Neural cell (in vitro differentiated cells): ENCODE data around the gene E2F1. TPM values are rescaled to one million over a fixed set of nuclear protein-coding genes. Genes with fewer than 3 reads are reported as not detected.

Experiments used
- H2AFZ ChIP-seq: fragments of 200-600, 300-800 bp; sonication (generic), shearing (Covaris generic); 2 replicates; pipeline ENCODE4 v1.6.0; 2014; ENCODE audit warnings: low read depth, mild to moderate bottlenecking, antibody characterized with exemption, low read length, moderate library complexity
- H3F3A ChIP-seq: fragments of 200-600 bp; shearing (Covaris generic); 2 replicates; pipeline ENCODE4 v1.6.1; 2016; ENCODE audit warnings: mild to moderate bottlenecking, moderate library complexity, mixed read lengths, antibody characterized with exemption, low read length; ENCODE audit not compliant: insufficient read depth, poor library complexity, severe bottlenecking
- H3K27ac ChIP-seq: fragments of 200-600, 300-800 bp; sonication (generic), shearing (Covaris generic); 2 replicates; pipeline ENCODE4 v1.5.1; 2014; ENCODE audit warnings: mild to moderate bottlenecking, low read length, moderate library complexity
- H3K27me3 ChIP-seq: fragments of 300-800, 200-600 bp; sonication (generic), shearing (Covaris generic); 2 replicates; pipeline ENCODE4 v1.6.0; 2014; ENCODE audit warnings: mild to moderate bottlenecking, low read depth, low read length, moderate library complexity; ENCODE audit not compliant: insufficient read depth
- H3K36me3 ChIP-seq: fragments of 300-800, 200-600 bp; sonication (generic), shearing (Covaris generic); 2 replicates; pipeline ENCODE4 v1.5.1; 2014; ENCODE audit warnings: mild to moderate bottlenecking, antibody characterized with exemption, low read length, moderate library complexity; ENCODE audit not compliant: insufficient read depth
- H3K4me2 ChIP-seq: fragments of 300-800, 200-600 bp; sonication (generic), shearing (Covaris generic); 2 replicates; pipeline ENCODE4 v1.6.0; 2014; ENCODE audit warnings: mild to moderate bottlenecking, low read length
- H3K4me3 ChIP-seq: fragments of 300-800, 200-600 bp; sonication (generic), shearing (Covaris generic); 2 replicates; pipeline ENCODE4 v1.5.1; 2014; ENCODE audit warnings: mild to moderate bottlenecking, low read length, moderate library complexity
- H3K79me2 ChIP-seq: fragments of 200-600 bp; shearing (Covaris generic); replicated peaks from 2 replicates; pipeline ENCODE4 v1.6.0; 2014; ENCODE audit warnings: mild to moderate bottlenecking, low read length, moderate library complexity; ENCODE audit not compliant: insufficient read depth
- H3K9ac ChIP-seq: fragments of 300-800, 200-600 bp; sonication (generic), shearing (Covaris generic); 2 replicates; pipeline ENCODE4 v1.6.1; 2016; ENCODE audit warnings: mild to moderate bottlenecking, low read length, mixed read lengths
- H3K9me2 ChIP-seq: fragments of 200-600 bp; shearing (Covaris generic); 2 replicates; pipeline ENCODE4 v1.6.1; 2016; ENCODE audit warnings: mild to moderate bottlenecking, low read length, mixed read lengths; ENCODE audit not compliant: insufficient read depth
- H3K9me3 ChIP-seq: fragments of 200-600, 300-800 bp; sonication (generic), shearing (Covaris generic); 2 replicates; pipeline ENCODE4 v1.6.1; 2016; ENCODE audit warnings: mild to moderate bottlenecking, mixed run types, low read length, moderate library complexity, mixed read lengths
- H4K20me1 ChIP-seq: fragments of 200-600 bp; shearing (Covaris generic); 2 replicates; pipeline ENCODE4 v1.6.1; 2016; ENCODE audit warnings: mild to moderate bottlenecking, mixed run types; ENCODE audit not compliant: insufficient read depth
- EP300 ChIP-seq: fragments of 450-650 bp; conservative IDR thresholded peaks from 2 replicates; pipeline ENCODE4 v1.6.1; 2014; ENCODE audit warnings: antibody characterized with exemption, mild to moderate bottlenecking, moderate library complexity; ENCODE audit not compliant: poor library complexity, severe bottlenecking
- EZH2 ChIP-seq: fragments of 200-600, 300-800 bp; shearing (Covaris generic), sonication (generic); IDR thresholded peaks from 2 replicates; pipeline ENCODE4 v1.6.1; 2014; ENCODE audit warnings: antibody characterized with exemption, low read length, borderline replicate concordance, mild to moderate bottlenecking; ENCODE audit not compliant: insufficient read depth, poor library complexity, severe bottlenecking
- MXI1 ChIP-seq: fragments of 450-650 bp; conservative IDR thresholded peaks from 2 replicates; pipeline ENCODE4 v1.6.1; 2014; ENCODE audit warnings: antibody characterized with exemption, mild to moderate bottlenecking; ENCODE audit not compliant: poor library complexity, severe bottlenecking
- POLR2AphosphoS5 ChIP-seq: IDR thresholded peaks from 2 replicates; pipeline ENCODE4 v1.6.1; 2012
- RAD21 ChIP-seq: fragments of 450-650 bp; conservative IDR thresholded peaks from 2 replicates; pipeline ENCODE4 v1.6.1; 2014; ENCODE audit warnings: antibody characterized with exemption, mild to moderate bottlenecking, moderate library complexity
- SMC3 ChIP-seq: fragments of 450-650 bp; conservative IDR thresholded peaks from 2 replicates; pipeline ENCODE4 v1.6.1; 2014; ENCODE audit warnings: antibody characterized with exemption, mild to moderate bottlenecking, moderate library complexity; ENCODE audit not compliant: poor library complexity
- TAF1 ChIP-seq: IDR thresholded peaks from 2 replicates; pipeline ENCODE4 v1.6.1; 2012; ENCODE audit warnings: low read depth
- polyA plus RNA-seq: library from polyadenylated mRNA; depleted of rRNA; stranded (reverse); fragments of >200 nt; gene quantifications from 2 replicates; pipeline ENCODE4 v1.2.3, GENCODE V29; 2014
- TF ChIP-seq, protein P1 (sequence below): IDR thresholded peaks from 2 replicates; pipeline ENCODE4 v1.6.1; 2012; ENCODE audit warnings: borderline replicate concordance
- TF ChIP-seq, protein P2 (sequence below): fragments of 450-650 bp; IDR thresholded peaks from 2 replicates; pipeline ENCODE4 v1.5.1; 2014; ENCODE audit warnings: antibody characterized with exemption, mild to moderate bottlenecking, moderate library complexity; ENCODE audit not compliant: poor library complexity, severe bottlenecking

Gene E2F1
- polyA plus RNA-seq, 1 donor from 2014 or later = 2.3 TPM

DNA sequence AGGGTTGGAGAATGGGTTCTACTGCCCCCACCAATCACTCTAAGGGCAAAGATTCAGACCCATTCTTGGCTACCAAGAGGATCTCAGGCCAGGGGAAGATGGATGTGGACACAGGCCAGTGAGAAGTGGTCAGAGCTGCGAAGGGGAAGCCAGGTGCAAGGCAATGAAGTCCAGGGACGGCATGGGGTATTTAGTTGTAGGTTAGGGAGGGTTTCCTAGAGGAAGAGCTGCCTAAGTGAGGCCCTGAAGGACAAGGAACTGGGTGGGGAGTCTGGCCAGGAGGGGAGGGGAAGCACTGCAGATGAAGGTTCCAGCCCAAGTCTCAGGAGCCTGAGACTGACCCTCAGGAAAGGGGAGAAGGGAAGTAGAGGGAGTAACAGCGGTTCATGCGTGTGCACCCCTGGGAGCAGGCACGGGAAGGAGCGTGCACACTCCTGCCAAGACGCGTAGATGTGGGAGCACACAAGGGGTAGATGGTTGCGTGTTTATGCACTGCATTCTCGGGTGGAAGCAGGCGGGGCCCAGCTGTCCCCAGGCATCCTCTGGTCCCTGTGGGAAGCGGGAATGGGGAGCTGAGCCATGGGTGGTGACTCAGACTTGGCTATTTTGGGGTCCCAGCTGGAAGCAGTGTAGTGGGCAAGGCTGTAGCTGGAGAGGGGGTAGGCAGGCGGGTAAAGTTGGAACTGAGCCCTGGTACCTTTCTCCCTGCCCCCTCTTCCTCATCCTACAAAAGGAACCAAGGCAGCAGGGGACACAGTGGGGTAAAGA, 16.1 kb downstream of the E2F1 start:
- H3K36me3 ChIP-seq = no peaks in the 10 kb centered on the region
- no peaks in the 10 kb centered on the region for H3K79me2 ChIP-seq
- no peak overlapping the region for H3K9ac ChIP-seq
- H2AFZ ChIP-seq = no peak overlapping the region
- no peak overlapping the region for H3K4me3 ChIP-seq
- no peaks in the 10 kb centered on the region for H3K9me3 ChIP-seq
- no peaks in the 10 kb centered on the region for H3K27me3 ChIP-seq
- no peaks in the 10 kb centered on the region for H3K9me2 ChIP-seq
- TF ChIP-seq MXI1 = no peak
- TF ChIP-seq TAF1 = no peak
- TF ChIP-seq EP300 = no peak
- TF ChIP-seq RAD21 = no peak
- no peak for TF ChIP-seq POLR2AphosphoS5
- TF ChIP-seq EZH2 = no peak
- TF ChIP-seq, protein P1, sequence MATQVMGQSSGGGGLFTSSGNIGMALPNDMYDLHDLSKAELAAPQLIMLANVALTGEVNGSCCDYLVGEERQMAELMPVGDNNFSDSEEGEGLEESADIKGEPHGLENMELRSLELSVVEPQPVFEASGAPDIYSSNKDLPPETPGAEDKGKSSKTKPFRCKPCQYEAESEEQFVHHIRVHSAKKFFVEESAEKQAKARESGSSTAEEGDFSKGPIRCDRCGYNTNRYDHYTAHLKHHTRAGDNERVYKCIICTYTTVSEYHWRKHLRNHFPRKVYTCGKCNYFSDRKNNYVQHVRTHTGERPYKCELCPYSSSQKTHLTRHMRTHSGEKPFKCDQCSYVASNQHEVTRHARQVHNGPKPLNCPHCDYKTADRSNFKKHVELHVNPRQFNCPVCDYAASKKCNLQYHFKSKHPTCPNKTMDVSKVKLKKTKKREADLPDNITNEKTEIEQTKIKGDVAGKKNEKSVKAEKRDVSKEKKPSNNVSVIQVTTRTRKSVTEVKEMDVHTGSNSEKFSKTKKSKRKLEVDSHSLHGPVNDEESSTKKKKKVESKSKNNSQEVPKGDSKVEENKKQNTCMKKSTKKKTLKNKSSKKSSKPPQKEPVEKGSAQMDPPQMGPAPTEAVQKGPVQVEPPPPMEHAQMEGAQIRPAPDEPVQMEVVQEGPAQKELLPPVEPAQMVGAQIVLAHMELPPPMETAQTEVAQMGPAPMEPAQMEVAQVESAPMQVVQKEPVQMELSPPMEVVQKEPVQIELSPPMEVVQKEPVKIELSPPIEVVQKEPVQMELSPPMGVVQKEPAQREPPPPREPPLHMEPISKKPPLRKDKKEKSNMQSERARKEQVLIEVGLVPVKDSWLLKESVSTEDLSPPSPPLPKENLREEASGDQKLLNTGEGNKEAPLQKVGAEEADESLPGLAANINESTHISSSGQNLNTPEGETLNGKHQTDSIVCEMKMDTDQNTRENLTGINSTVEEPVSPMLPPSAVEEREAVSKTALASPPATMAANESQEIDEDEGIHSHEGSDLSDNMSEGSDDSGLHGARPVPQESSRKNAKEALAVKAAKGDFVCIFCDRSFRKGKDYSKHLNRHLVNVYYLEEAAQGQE = no peak
- TF ChIP-seq, protein P2, sequence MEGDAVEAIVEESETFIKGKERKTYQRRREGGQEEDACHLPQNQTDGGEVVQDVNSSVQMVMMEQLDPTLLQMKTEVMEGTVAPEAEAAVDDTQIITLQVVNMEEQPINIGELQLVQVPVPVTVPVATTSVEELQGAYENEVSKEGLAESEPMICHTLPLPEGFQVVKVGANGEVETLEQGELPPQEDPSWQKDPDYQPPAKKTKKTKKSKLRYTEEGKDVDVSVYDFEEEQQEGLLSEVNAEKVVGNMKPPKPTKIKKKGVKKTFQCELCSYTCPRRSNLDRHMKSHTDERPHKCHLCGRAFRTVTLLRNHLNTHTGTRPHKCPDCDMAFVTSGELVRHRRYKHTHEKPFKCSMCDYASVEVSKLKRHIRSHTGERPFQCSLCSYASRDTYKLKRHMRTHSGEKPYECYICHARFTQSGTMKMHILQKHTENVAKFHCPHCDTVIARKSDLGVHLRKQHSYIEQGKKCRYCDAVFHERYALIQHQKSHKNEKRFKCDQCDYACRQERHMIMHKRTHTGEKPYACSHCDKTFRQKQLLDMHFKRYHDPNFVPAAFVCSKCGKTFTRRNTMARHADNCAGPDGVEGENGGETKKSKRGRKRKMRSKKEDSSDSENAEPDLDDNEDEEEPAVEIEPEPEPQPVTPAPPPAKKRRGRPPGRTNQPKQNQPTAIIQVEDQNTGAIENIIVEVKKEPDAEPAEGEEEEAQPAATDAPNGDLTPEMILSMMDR = no peak
- no peak for TF ChIP-seq SMC3
- no peak overlapping the region for H3K27ac ChIP-seq
- H3K4me2 ChIP-seq = no peak overlapping the region
- no peaks in the 10 kb centered on the region for H4K20me1 ChIP-seq
- H3F3A ChIP-seq = peaks cover 4% of the 10 kb centered on the region

DNA sequence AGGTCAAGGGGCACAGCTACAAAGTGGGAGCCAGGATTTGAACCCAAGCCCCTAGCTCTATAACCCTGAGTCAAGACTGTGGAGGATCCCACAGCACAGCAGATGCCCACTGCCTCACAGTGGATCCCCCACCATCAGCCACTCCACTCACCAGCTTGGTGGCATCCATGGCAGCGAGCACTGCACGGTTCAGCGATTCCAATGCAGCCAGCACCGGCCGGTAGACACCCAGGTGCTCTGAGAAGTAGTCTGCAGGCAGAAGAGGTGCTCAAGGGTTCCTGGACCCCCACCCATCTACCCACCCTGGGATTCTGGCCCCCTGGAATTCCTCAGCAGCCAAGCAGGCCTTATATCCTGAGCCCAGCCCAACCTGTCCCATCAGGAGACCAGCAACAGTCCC, 17.0 kb downstream of the E2F1 start:
- Histone ChIP-seq H3K36me3 (no peaks in the 10 kb centered on the region), H3K9ac (no peak overlapping the region), H3K27me3 (no peaks in the 10 kb centered on the region), H3K4me2 (no peak overlapping the region), H2AFZ (no peak overlapping the region), H3F3A (no peaks in the 10 kb centered on the region), H3K4me3 (no peak overlapping the region), H4K20me1 (no peaks in the 10 kb centered on the region), H3K9me2 (no peaks in the 10 kb centered on the region), H3K79me2 (no peaks in the 10 kb centered on the region), H3K27ac (no peak overlapping the region), H3K9me3 (no peaks in the 10 kb centered on the region)
- TF ChIP-seq, protein P1 = no peak
- TF ChIP-seq, protein P2 = no peak
- TF ChIP-seq TAF1 (no peak), POLR2AphosphoS5 (no peak), EZH2 (no peak), MXI1 (no peak), SMC3 (no peak), RAD21 (no peak), EP300 (no peak)
